MCF 10A (cell line): Measurements from ENCODE around the gene COL20A1. TPM values are rescaled to one million over a fixed set of nuclear protein-coding genes. Genes with fewer than 3 reads are reported as not detected.
A peak's percentile ranks its signal among the peaks of the same experiment; 100 is the strongest.

Source experiments
- BruUV-seq: library from RNA; stranded (reverse); fragments of 400-500 nt; replicated peaks from 2 replicates; lab custom pipeline; 2021; lab: Mats Ljungman, UMichigan
- CTCF ChIA-PET: fragments of 300-600 bp; sonication (Branson Sonifier 250); formaldehyde crosslinking; extraction: SDS; loops from one replicate; lab custom pipeline; 2021; ENCODE audit warnings: antibody characterized with exemption, inconsistent platforms; lab: Yijun Ruan, JAX
- POLR2A ChIA-PET: fragments of 300-600, 350-650 bp; sonication (Branson Sonifier 250); formaldehyde crosslinking; extraction: SDS; loops from one replicate; lab custom pipeline; 2020; ENCODE audit warnings: antibody characterized with exemption, inconsistent platforms; lab: Yijun Ruan, JAX
- DNase-seq: peaks from one replicate; pipeline ENCODE4 v3.0.0-alpha.2; 2018; ENCODE audit not compliant: unreplicated experiment
- H3K27ac Mint-ChIP-seq: one replicate; pipeline ENCODE4 v1.8.0; 2022; ENCODE audit warnings: mild to moderate bottlenecking, low read depth, mixed read lengths; ENCODE audit not compliant: unreplicated experiment
- H3K27me3 Mint-ChIP-seq: one replicate; pipeline ENCODE4 v1.8.0; 2022; ENCODE audit warnings: mixed read lengths; ENCODE audit not compliant: insufficient read depth, unreplicated experiment
- H3K36me3 Mint-ChIP-seq: one replicate; pipeline ENCODE4 v1.8.0; 2022; ENCODE audit warnings: mild to moderate bottlenecking, moderate library complexity, mixed read lengths; ENCODE audit not compliant: insufficient read depth, unreplicated experiment
- H3K4me1 Mint-ChIP-seq: one replicate; pipeline ENCODE4 v1.8.0; 2022; ENCODE audit warnings: mixed read lengths; ENCODE audit not compliant: insufficient read depth, unreplicated experiment
- H3K4me3 Mint-ChIP-seq: one replicate; pipeline ENCODE4 v1.8.0; 2022; ENCODE audit warnings: mild to moderate bottlenecking, moderate library complexity, mixed read lengths; ENCODE audit not compliant: unreplicated experiment
- H3K9me3 Mint-ChIP-seq: one replicate; pipeline ENCODE4 v1.8.0; 2022; ENCODE audit warnings: mixed read lengths; ENCODE audit not compliant: unreplicated experiment
- intact Hi-C: fragments of 100-400 bp; cut with micrococcal nuclease; formaldehyde crosslinking; loops from 2 replicates; pipeline ENCODE4 v1.14.1; 2022
- total RNA-seq: library from RNA; stranded (reverse); gene quantifications from 2 replicates; pipeline ENCODE4 v1.2.3, GENCODE V29; 2022
- TF ChIP-seq, protein P1 (sequence below): fragments of 200-600 bp; IDR thresholded peaks from one replicate; pipeline ENCODE4 v1.8.0; 2022; ENCODE audit warnings: antibody characterized with exemption, mild to moderate bottlenecking; ENCODE audit not compliant: unreplicated experiment

Gene COL20A1
- total RNA-seq, 1 experiment from 2014 or later: 0.14 TPM

DNA sequence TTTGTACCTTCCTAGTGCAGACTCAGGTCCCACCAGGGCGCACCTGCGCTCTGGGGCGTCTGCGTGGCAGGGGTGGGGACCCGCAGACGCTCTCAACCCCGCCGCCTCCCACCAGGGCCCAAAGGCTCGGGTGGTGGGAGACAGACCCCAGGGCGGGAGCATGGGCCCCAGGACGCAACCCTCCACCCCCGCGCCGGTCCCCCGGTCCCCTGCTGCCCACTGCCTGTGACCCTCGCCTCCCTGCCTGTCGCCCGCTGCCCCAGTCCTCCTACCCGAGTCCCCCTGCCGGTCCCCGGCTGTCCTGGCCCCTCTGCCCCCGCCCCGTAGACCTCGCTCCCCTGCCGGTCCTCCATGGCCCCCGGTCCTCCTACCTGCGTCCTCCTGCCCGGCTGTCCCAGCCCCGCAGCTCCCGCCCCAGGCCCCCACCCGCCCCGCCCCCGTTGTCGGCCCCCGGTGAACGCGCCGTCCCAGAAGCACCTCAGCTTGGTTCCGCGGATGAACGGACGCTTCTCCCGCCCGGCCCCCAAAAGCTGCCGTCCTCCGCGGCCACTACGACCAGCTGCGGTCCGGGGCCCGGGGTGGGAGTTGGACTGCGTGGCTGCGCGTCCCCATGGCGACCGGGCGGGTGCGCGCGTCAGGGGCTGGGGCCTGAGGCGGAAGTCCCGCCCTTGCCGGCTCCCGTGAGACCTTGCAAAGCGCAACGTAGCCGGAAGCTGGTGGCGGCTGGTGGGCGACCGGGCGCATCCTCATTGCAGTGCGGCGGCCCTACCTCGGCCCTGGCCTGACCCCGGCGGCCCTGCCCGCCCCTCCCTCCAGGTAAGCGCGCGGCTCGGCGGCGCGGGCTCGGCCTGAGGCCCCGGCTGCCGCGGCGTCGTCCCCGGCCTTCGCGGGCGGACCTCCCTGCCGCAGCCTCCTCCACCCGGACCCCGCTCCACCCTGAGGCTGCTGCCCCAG lies 20.6 kb upstream of the COL20A1 start, which contains the start of gene ARFGAP1:
Gene ARFGAP1, plus strand, starts transcription at position 709 of the 954 bp plus-strand sequence. CDS start 2,768 bp downstream, outside the sequence.
- ChIA-PET POLR2A (interaction anchor here (0.5 to 3.3 kb wide), 16 partner anchors 10 to 807 kb away, joined by 3 to 20 read pairs (median 4); partner anchors contain the start of genes OPRL1, RGS19, RTEL1 and TPD52L2), CTCF (interaction anchor here (0.7 to 7.2 kb wide), 4 partner anchors 16 to 49 kb away, joined by 3 to 60 read pairs (median 3); no protein-coding TSS in a partner anchor)
- Mint-ChIP-seq H3K4me1 (peaks cover 13% of the 10 kb centered on the region), H3K36me3 (peaks cover 23% of the 10 kb centered on the region), H3K27me3 (no peaks in the 10 kb centered on the region), H3K27ac (peak within 1 kb of the TSS; percentile 90), H3K9me3 (no peaks in the 10 kb centered on the region), H3K4me3 (peak within 1 kb of the TSS; percentile 76)
- peak; percentile 81 for DNase-seq
- no TSS peak for BruUV-seq
- intact Hi-C loops: no loop called here
- TF ChIP-seq, protein P1, sequence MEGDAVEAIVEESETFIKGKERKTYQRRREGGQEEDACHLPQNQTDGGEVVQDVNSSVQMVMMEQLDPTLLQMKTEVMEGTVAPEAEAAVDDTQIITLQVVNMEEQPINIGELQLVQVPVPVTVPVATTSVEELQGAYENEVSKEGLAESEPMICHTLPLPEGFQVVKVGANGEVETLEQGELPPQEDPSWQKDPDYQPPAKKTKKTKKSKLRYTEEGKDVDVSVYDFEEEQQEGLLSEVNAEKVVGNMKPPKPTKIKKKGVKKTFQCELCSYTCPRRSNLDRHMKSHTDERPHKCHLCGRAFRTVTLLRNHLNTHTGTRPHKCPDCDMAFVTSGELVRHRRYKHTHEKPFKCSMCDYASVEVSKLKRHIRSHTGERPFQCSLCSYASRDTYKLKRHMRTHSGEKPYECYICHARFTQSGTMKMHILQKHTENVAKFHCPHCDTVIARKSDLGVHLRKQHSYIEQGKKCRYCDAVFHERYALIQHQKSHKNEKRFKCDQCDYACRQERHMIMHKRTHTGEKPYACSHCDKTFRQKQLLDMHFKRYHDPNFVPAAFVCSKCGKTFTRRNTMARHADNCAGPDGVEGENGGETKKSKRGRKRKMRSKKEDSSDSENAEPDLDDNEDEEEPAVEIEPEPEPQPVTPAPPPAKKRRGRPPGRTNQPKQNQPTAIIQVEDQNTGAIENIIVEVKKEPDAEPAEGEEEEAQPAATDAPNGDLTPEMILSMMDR: no peak

DNA sequence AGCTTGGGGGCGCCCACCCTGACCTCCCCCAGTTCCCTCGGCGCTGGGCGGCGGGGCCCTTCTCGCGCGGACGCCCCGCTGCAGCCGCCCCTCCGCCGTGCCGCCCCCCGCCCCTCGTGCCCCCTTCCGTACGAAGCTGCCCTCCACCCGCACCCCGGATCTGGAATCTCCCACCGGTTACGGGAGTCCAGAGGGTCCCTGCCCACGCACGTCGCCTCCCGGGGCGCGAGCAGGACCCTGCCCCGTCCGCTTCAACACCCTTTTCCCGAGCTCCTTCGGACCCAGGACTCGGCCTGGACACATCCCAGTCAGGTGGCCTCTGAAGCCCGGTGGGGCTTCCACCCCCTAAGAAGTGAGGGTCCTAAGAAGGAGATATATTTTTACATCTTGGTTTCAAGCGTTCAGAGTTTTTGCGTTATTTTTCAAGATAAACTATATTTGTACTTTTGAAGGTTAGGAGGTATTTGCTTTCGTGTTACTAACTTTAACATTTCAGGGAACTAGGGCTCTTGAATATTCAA lies 19.9 kb upstream of the COL20A1 start:
- no peaks in the 10 kb centered on the region for H3K27me3 Mint-ChIP-seq
- ChIA-PET POLR2A (interaction anchor here (0.6 to 3.3 kb wide), 13 partner anchors 9 to 806 kb away, joined by 3 to 20 read pairs (median 5); partner anchors contain the start of genes OPRL1, RGS19, TPD52L2 and YTHDF1), CTCF (interaction anchor here (0.7 to 7.2 kb wide), 2 partner anchors 37 to 49 kb away, joined by 3 to 60 read pairs; no protein-coding TSS in a partner anchor)
- H3K27ac Mint-ChIP-seq: peak overlapping the region; percentile 90
- intact Hi-C loops: no loop called here
- peaks cover 17% of the 10 kb centered on the region for H3K36me3 Mint-ChIP-seq
- peaks cover 13% of the 10 kb centered on the region for H3K4me1 Mint-ChIP-seq
- no peak for DNase-seq
- no TSS peak for BruUV-seq
- H3K4me3 Mint-ChIP-seq: peak overlapping the region; percentile 76
- no peaks in the 10 kb centered on the region for H3K9me3 Mint-ChIP-seq
- TF ChIP-seq, protein P1: no peak

DNA sequence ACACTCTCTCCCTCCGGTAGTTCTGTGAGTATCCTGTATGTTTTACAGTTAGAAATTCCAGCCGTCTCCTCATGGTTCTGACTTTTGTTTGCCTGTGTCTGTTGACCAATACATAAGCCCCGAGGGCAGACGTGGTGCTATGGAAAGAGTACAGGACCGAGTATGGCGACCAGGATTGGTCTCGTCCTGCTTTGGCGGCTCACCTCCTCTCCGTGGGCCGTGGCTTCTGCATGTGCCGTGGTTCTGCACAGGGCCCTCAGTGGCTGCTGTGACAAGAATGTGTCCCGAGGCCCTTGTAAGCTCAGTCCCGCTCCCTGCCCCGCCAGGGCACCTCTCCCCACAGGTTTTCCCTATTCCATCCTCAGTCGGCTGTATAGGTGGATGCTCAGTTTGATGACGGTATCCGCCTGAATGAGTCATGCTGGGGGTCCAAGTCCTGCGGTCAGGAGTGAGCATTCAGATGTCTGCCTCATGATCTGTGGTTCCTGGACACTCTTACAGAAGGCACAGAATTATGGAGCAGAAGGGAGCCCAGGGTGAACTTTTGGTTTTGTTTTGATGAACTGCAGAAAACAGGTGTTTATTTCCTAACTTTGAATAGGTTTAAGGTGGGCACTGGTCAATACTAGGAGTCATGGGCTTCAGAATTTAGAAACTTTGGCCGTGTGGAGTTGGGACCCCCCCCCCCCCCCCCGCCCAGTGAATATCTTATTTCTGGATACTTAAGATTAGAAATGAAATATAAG lies 19.2 kb upstream of the COL20A1 start:
- H3K4me1 Mint-ChIP-seq: peaks cover 13% of the 10 kb centered on the region
- intact Hi-C loops: no loop called here

More for the DNA sequence above, 19.2 kb upstream of the COL20A1 start:
- Mint-ChIP-seq H3K36me3 (peaks cover 22% of the 10 kb centered on the region), H3K27me3 (no peaks in the 10 kb centered on the region), H3K27ac (peak overlapping the region; percentile 90), H3K4me3 (peak overlapping the region; percentile 76), H3K9me3 (no peaks in the 10 kb centered on the region)
- POLR2A ChIA-PET: interaction anchor here (1.0 to 2.6 kb wide), 4 partner anchors 18 to 591 kb away, joined by 4 to 20 read pairs (median 8); partner anchors contain the start of genes TPD52L2 and YTHDF1
- BruUV-seq: TSS peak; percentile 67
- TF ChIP-seq, protein P1: no peak
- DNase-seq: peak; percentile 32
- CTCF ChIA-PET: interaction anchor here (1.5 to 7.2 kb wide), 2 partner anchors 36 to 50 kb away, joined by 4 to 60 read pairs; no protein-coding TSS in a partner anchor
